CD4-positive, alpha-beta T cell (primary cell): ENCODE data around the gene HELB. TPM values are rescaled to one million over a fixed set of nuclear protein-coding genes. Genes with fewer than 3 reads are reported as not detected.

Experiments
- ATAC-seq: fragments of 200-7000 bp; cut with Tn5 transposase; one replicate; pipeline ENCODE4 v1.10.0; 2022; ENCODE audit warnings: mild to moderate bottlenecking; ENCODE audit not compliant: poor library complexity
- CTCF ChIA-PET: fragments of 350-600 bp; sonication (Branson Sonifier 250); formaldehyde crosslinking; loops from one replicate; lab custom pipeline; 2021; ENCODE audit warnings: antibody characterized with exemption, inconsistent platforms; lab: Charles Lee
- POLR2A ChIA-PET: fragments of 350-600 bp; sonication (Branson Sonifier 250); formaldehyde crosslinking; loops from one replicate; lab custom pipeline; 2021; ENCODE audit warnings: antibody characterized with exemption, inconsistent platforms; lab: Charles Lee
- DNase-seq, 14 experiments: peaks; one replicate each; pipeline ENCODE4 v3.0.0-alpha.2; 2013 to 2020; ENCODE audit warnings: mixed read lengths in 2 of 14
- H3K27ac ChIP-seq, 2 donors: one replicate each; pipeline versions ENCODE4 v1.5.1 to v1.7.0; 2013; ENCODE audit warnings: low read length in 2 of 2, low read depth in 1 of 2, mild to moderate bottlenecking in 1 of 2
- H3K27me3 ChIP-seq, 2 experiments: 1 replicate in 1 of 2; 2 replicates in 1 of 2; pipeline versions ENCODE4 v1.6.1 to v1.7.0; 2013; ENCODE audit warnings: low read length in 2 of 2, control low read depth in 1 of 2, mild to moderate bottlenecking in 1 of 2, moderate library complexity in 1 of 2; ENCODE audit not compliant: insufficient read depth in 2 of 2, control insufficient read depth in 1 of 2
- H3K36me3 ChIP-seq: one replicate; pipeline ENCODE4 v1.6.1; 2013; ENCODE audit warnings: low read length, control low read depth; ENCODE audit not compliant: insufficient read depth
- H3K4me1 ChIP-seq: one replicate; pipeline ENCODE4 v1.6.1; 2013; ENCODE audit warnings: low read length, control low read depth; ENCODE audit not compliant: insufficient read depth
- H3K4me3 ChIP-seq: one replicate; pipeline ENCODE4 v1.5.1; 2013; ENCODE audit warnings: mild to moderate bottlenecking, low read length, moderate library complexity
- H3K9me3 ChIP-seq, 2 experiments: 1 replicate in 1 of 2; 2 replicates in 1 of 2; pipeline versions ENCODE4 v1.6.1 to v1.7.0; 2013; ENCODE audit warnings: low read length in 2 of 2, mild to moderate bottlenecking in 2 of 2, control low read depth in 1 of 2, moderate library complexity in 1 of 2; ENCODE audit not compliant: control insufficient read depth in 1 of 2, insufficient read depth in 1 of 2
- H3K27ac Mint-ChIP-seq: one replicate; pipeline ENCODE4 v1.8.0; 2020; ENCODE audit warnings: mixed read lengths
- H3K27me3 Mint-ChIP-seq: one replicate; pipeline ENCODE4 v1.8.0; 2021; ENCODE audit warnings: mixed read lengths
- H3K36me3 Mint-ChIP-seq: one replicate; pipeline ENCODE4 v1.8.0; 2021; ENCODE audit warnings: low read depth, mixed read lengths
- H3K4me1 Mint-ChIP-seq: one replicate; pipeline ENCODE4 v1.8.0; 2021; ENCODE audit warnings: low read depth, mixed read lengths
- H3K4me3 Mint-ChIP-seq: one replicate; pipeline ENCODE4 v1.8.0; 2020; ENCODE audit warnings: mild to moderate bottlenecking, mixed read lengths
- H3K9me3 Mint-ChIP-seq: one replicate; pipeline ENCODE4 v1.8.0; 2020; ENCODE audit warnings: mixed read lengths
- CTCF ChIP-seq: fragments of 200-600 bp; IDR thresholded peaks from one replicate; pipeline ENCODE4 v1.8.0; 2022; ENCODE audit warnings: antibody characterized with exemption, mild to moderate bottlenecking
- intact Hi-C, 2 experiments: fragments of 100-400 bp; cut with DNase I in 1 of 2; cut with micrococcal nuclease in 1 of 2; formaldehyde crosslinking; loops; one replicate each; pipeline versions ENCODE4 v1.15.1 to v1.9.0; 2023 to 2025; cut with DNase I, micrococcal nuclease
- total RNA-seq, 174 experiments: library from RNA in 2 of 174; stranded (reverse) in 2 of 174; gene quantifications; one replicate each; pipeline ENCODE4 v1.2.3 and lab custom pipeline; 2021 to 2026

HELB gene
- total RNA-seq, 2 experiments from 2014 or later: 33.8 to 35.8 TPM

DNA sequence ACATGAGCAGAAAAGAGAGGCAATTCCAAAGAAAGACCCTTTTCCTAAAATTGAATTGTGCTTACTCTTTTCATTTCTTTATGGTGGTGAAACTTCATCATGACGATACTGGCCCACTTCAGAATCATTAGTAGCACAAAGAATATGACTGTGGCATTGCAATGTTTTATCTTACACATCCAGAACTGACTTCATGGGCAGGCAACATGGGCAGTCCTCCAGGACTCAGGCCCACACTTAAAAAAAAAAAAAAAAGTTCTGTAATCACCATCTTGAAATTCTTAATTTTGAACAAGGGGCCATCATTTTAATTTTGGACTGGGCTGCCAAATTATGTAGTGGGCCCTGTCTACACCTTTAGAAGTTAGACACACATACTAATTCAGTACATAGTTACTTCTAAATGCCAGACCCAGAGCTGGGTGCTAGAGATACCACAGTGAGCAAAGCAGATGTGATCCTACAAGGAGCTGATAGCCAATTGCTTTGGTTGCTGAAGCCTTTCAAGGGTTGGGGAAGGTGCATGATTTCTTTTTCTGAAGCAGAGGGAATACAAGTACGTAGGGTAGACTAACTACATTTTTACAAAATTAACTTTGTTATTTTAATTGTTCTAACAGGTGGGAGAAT is 35.2 kb downstream of the HELB start:
- intact Hi-C loops: no loop called here
- TF ChIP-seq CTCF: no peak
- peaks cover 11 to 23% of the 10 kb centered on the region in 2 experiments for H3K9me3 ChIP-seq
- Mint-ChIP-seq H3K27me3 (no peaks in the 10 kb centered on the region), H3K36me3 (peaks cover 16% of the 10 kb centered on the region), H3K27ac (no peak overlapping the region), H3K4me1 (peaks cover 5% of the 10 kb centered on the region), H3K9me3 (peaks cover 6% of the 10 kb centered on the region), H3K4me3 (no peak overlapping the region)
- no peak overlapping the region for H3K4me3 ChIP-seq
- CTCF ChIA-PET: no interaction called here
- H3K36me3 ChIP-seq: peaks cover 80% of the 10 kb centered on the region
- H3K27ac ChIP-seq: no peak overlapping the region
- ATAC-seq: no peak
- no peak for DNase-seq
- POLR2A ChIA-PET: interaction anchor here (1.5 kb wide), 1 partner anchor 12 kb away, joined by 5 read pairs; no protein-coding TSS in a partner anchor
- no peaks in the 10 kb centered on the region for H3K27me3 ChIP-seq
- H3K4me1 ChIP-seq: peaks cover 3% of the 10 kb centered on the region

GRCh38 chr12:66340131-66340530 is 37.8 kb downstream of the HELB start:
- CTCF ChIA-PET: no interaction called here
- Histone ChIP-seq H3K36me3 (peaks cover 89% of the 10 kb centered on the region), H3K4me3 (no peak overlapping the region), H3K27ac (no peak overlapping the region), H3K27me3 (no peaks in the 10 kb centered on the region), H3K9me3 (peaks cover 11 to 23% of the 10 kb centered on the region in 2 experiments), H3K4me1 (peaks cover 1% of the 10 kb centered on the region)
- H3K9me3 Mint-ChIP-seq: peaks cover 6% of the 10 kb centered on the region
- H3K27me3 Mint-ChIP-seq: no peaks in the 10 kb centered on the region
- H3K36me3 Mint-ChIP-seq: no peaks in the 10 kb centered on the region
- no peak overlapping the region for H3K4me3 Mint-ChIP-seq
- intact Hi-C loops: loop anchor here in 1 of 2 experiments (10.0 kb wide), 1 partner anchor 65 kb away; no protein-coding TSS in a partner anchor
- POLR2A ChIA-PET: no interaction called here
- peaks cover 22% of the 10 kb centered on the region for H3K4me1 Mint-ChIP-seq
- no peak for TF ChIP-seq CTCF
- H3K27ac Mint-ChIP-seq: no peak overlapping the region
- ATAC-seq (no peak), DNase-seq (no peak)

DNA sequence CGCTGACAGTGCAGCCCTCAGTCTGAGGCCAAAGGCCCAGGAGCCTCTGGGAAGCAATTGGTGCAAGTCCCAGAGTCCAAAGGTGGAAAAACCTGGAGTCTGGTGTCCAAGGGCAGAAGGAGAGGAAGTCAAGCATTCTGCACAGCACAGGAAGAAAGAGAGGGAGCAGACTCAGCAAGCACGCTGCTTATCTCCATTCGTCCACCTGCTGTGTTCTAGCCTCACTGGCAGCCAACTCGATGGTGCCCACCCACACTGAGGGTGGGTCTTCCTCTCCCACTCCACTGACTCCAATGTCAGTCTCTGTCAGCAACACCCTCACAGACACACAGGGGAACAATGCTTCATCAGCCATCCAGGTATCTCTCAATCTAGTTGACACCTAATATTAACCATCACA is 38.8 kb downstream of the HELB start:
- DNase-seq (no peak), ATAC-seq (no peak)
- intact Hi-C loops: loop anchor here in 1 of 2 experiments (10.0 kb wide), 1 partner anchor 66 kb away; no protein-coding TSS in a partner anchor
- Mint-ChIP-seq H3K4me3 (no peak overlapping the region), H3K27ac (no peak overlapping the region), H3K4me1 (peaks cover 31% of the 10 kb centered on the region), H3K9me3 (peaks cover 6% of the 10 kb centered on the region), H3K27me3 (no peaks in the 10 kb centered on the region), H3K36me3 (no peaks in the 10 kb centered on the region)
- Histone ChIP-seq H3K36me3 (peaks cover 89% of the 10 kb centered on the region), H3K27ac (no peak overlapping the region), H3K4me1 (peaks cover 2% of the 10 kb centered on the region), H3K27me3 (no peaks in the 10 kb centered on the region), H3K4me3 (no peak overlapping the region), H3K9me3 (peaks cover 11 to 23% of the 10 kb centered on the region in 2 experiments)
- POLR2A ChIA-PET: no interaction called here
- TF ChIP-seq CTCF: no peak
- CTCF ChIA-PET: no interaction called here
